ENCODE results near the gene RMDN2. TPM values are rescaled to one million over a fixed set of nuclear protein-coding genes. Genes with fewer than 3 reads are reported as not detected.

Gene RMDN2
- total RNA-seq, 1 donor from 2014 or later, result 8.4 TPM

- no peak for DNase-seq (ENCODE audit: low spot score)
These were observed 112.9 kb downstream of the RMDN2 start for GRCh38 chr2:38037757-38038621.

GRCh38 chr2:38038682-38039081 is 113.6 kb downstream of the RMDN2 start:
- DNase-seq (ENCODE audit: low spot score), result no peak

- no peak for DNase-seq (ENCODE audit: low spot score)
These were observed 114.2 kb downstream of the RMDN2 start for GRCh38 chr2:38039121-38039910.

- no peak for DNase-seq (ENCODE audit: low spot score)
These were observed 120.7 kb downstream of the RMDN2 start for GRCh38 chr2:38045811-38046210.

GRCh38 chr2:38056216-38056615 is 131.1 kb downstream of the RMDN2 start:
- no peak for DNase-seq (ENCODE audit: low spot score)

- no peak for DNase-seq (ENCODE audit: low spot score)
These were observed 132.7 kb downstream of the RMDN2 start for GRCh38 chr2:38057651-38058410.

GRCh38 chr2:38060236-38061018 is 135.3 kb downstream of the RMDN2 start:
- no peak for DNase-seq (ENCODE audit: low spot score)

GRCh38 chr2:38064801-38065501 is 139.9 kb downstream of the RMDN2 start:
- no peak for DNase-seq (ENCODE audit: low spot score)

GRCh38 chr2:38065502-38066135 is 140.5 kb downstream of the RMDN2 start:
- no peak for DNase-seq (ENCODE audit: low spot score)

GRCh38 chr2:38066421-38067115 is 141.5 kb downstream of the RMDN2 start:
- no peak for DNase-seq (ENCODE audit: low spot score)

Other genes with a start within 250 kb of the RMDN2 start
- 113 TPM for gene CYP1B1, start 150.9 kb downstream of the RMDN2 start, total RNA-seq